Measurements from ENCODE around the gene XPO6.

XPO6 gene

DNA sequence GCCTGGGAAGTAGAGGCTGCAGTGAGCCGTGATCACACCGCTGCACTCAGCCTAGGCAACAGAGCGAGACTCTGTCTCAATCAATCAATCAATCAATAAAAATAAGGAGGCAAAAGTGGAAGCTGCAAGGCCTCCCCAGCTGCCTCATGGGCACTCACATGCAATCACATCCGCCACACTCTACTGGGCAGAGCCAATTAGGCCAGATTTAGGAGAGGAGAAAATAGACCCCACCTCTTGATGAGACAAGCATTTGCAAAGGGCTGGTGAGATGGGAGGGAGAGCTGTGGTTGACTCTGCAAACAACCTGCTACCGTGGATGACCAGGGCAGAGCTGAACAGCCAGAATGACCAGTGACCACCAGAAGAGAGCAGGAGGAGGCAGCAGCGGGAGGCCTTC is 133.5 kb downstream of the XPO6 start:
- DNase-seq (ENCODE audit: low spot score) = no peak
- in situ Hi-C loops (cut with MboI; ENCODE audit: low sequenced_read_pairs, unreplicated experiment) = no loop called here
- TF ChIP-seq, protein P1, sequence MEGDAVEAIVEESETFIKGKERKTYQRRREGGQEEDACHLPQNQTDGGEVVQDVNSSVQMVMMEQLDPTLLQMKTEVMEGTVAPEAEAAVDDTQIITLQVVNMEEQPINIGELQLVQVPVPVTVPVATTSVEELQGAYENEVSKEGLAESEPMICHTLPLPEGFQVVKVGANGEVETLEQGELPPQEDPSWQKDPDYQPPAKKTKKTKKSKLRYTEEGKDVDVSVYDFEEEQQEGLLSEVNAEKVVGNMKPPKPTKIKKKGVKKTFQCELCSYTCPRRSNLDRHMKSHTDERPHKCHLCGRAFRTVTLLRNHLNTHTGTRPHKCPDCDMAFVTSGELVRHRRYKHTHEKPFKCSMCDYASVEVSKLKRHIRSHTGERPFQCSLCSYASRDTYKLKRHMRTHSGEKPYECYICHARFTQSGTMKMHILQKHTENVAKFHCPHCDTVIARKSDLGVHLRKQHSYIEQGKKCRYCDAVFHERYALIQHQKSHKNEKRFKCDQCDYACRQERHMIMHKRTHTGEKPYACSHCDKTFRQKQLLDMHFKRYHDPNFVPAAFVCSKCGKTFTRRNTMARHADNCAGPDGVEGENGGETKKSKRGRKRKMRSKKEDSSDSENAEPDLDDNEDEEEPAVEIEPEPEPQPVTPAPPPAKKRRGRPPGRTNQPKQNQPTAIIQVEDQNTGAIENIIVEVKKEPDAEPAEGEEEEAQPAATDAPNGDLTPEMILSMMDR (IDR thresholded peaks at IDR 0.05; ENCODE audit: borderline replicate concordance, control extremely low read depth, extremely low read depth, insufficient read depth, missing control alignments) = no peak

DNA sequence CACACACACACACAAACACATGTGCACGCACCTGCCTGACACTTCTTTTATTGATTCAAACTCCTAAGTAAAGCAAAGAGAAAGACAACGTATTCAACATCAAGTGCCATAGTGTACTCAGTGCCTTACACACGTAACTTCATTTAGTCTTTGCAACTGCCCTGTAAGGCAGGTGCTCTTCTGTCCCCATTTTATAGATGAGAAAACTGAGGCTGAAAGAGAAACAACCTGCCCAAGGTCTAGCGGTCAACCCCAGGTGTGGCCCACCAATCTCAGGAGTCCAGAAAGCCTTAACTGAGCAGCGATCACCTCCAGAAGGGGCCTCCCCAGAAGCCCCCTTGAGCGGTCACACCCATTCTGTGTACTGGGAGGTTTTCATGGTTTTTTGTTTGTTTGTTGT is 137.9 kb downstream of the XPO6 start:
- TF ChIP-seq, protein P1 (IDR thresholded peaks at IDR 0.05; ENCODE audit: borderline replicate concordance, control extremely low read depth, extremely low read depth, insufficient read depth, missing control alignments) = no peak
- DNase-seq (ENCODE audit: low spot score) = no peak
- in situ Hi-C loops (cut with MboI; ENCODE audit: low sequenced_read_pairs, unreplicated experiment) = no loop called here

DNA sequence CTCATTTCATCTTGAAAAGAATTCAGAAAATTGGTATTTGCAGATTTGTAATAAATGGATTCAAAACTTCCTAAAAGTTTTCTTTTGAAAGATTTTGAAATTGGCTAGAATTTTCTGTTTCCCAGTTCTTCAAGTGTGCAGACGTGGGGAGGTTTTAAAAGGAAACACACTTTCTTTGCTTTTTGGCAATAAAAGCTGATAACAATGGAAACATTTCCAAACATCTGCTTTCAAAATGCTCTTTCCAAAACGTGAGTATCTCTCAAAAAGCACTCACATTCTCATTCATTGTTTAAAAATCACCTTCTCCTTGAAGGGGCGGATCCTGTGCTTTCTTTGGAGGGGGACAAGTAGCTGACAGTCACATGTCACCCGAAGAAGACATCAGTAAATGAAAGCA is 139.7 kb downstream of the XPO6 start:
- no peak for DNase-seq (ENCODE audit: low spot score)
- TF ChIP-seq, protein P1 (IDR thresholded peaks at IDR 0.05; ENCODE audit: borderline replicate concordance, control extremely low read depth, extremely low read depth, insufficient read depth, missing control alignments) = no peak
- in situ Hi-C loops (cut with MboI; ENCODE audit: low sequenced_read_pairs, unreplicated experiment) = no loop called here

DNA sequence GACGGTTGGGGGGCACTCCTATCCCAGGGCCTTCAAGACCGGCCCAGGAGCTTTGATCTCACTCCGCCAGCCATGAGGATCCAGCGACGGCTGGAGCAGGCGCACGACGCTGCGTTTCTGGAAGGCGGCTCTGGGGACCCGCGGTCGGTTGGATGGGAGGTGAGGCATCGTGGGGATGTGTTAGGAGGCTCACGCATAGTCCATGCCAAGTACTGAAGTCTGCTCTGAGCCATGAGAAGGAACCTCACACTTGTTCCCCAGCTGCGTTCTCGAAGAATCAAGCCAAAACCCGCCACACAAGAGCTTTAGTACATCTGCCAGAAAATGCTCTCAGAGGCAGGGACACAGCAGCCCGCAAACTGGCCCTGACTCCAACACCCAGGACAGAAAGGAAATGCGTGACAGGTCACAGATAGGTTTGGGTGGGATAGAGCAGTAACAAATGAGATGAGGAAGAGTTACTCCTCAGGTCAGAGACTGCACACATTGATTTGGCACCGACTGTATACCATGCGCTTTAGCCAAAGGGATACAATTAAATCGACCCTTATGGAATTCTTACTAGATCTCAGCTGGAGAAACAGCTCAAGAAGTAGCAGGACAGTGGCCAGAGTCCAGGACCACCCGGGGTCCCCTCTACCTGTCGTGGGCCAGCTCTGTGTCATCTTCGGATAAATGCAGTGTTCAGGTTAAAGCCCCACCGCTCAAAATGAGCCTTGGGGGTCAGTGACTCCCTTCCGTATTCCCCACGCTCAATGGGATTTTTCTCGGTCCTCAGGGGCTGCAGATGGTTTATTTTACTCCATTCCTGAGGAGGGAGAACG is 141.6 kb downstream of the XPO6 start:
- DNase-seq (ENCODE audit: low spot score) = no peak
- TF ChIP-seq, protein P1 (IDR thresholded peaks at IDR 0.05; ENCODE audit: borderline replicate concordance, control extremely low read depth, extremely low read depth, insufficient read depth, missing control alignments) = no peak
- in situ Hi-C loops (cut with MboI; ENCODE audit: low sequenced_read_pairs, unreplicated experiment) = no loop called here

DNA sequence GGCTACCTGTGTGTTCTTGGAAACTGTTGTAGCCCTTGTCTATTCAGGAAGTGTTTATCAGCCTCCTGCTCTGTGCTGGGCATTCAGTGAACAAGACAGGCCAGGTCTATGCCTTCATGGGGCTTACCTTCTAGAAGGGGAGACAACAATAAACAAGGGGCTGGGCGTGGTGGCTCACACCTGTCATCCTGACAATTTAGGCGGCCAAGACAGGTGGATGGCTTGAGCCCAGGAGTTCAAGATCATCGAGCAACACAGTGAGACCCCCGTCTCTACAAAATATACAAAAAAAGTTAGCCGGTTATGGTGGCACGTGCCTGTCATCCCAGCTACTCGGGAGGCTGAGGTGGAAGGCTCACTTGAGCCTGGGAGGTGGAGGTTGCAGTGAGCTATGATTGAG is 142.8 kb downstream of the XPO6 start:
- no peak for DNase-seq (ENCODE audit: low spot score)
- TF ChIP-seq, protein P1 (IDR thresholded peaks at IDR 0.05; ENCODE audit: borderline replicate concordance, control extremely low read depth, extremely low read depth, insufficient read depth, missing control alignments) = no peak
- in situ Hi-C loops (cut with MboI; ENCODE audit: low sequenced_read_pairs, unreplicated experiment) = no loop called here

DNA sequence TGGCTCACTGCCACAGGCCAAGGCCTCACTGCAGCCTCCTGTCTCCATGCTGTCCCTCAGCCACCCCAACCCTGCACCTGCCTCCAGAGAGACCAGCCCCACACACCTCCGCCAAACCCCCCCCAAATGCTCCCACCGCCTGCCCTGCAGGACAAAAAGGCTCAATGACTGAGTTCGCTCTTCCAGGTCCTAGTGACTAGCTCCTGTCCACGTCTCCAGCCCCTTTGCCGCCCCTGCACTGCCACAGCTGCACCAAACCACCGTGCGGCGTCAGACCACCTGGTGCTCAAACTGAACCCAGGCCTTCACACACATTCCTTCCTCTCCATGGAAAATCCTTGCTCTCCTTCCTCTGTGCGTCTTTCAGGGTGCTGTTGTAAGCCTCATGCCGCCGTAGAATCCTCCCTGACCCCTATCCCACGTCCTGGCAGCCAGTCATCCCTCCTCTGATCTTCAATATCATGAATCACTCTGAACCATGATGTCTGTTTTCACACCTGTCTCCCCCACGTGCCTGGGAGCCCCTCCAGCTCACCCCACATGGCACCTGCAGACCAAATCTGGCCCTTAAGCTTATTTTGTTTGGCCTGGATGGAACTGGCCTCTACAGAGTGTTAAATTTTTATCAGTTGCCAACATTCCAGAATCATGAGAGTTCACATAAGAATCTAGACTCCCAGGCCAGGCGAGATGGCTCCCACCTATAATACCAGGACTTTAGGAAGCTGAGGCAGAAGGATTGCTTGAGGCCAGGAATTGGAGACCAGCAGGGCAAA is 144.0 kb downstream of the XPO6 start:
- in situ Hi-C loops (cut with MboI; ENCODE audit: low sequenced_read_pairs, unreplicated experiment) = no loop called here
- TF ChIP-seq, protein P1 (IDR thresholded peaks at IDR 0.05; ENCODE audit: borderline replicate concordance, control extremely low read depth, extremely low read depth, insufficient read depth, missing control alignments) = no peak
- DNase-seq (ENCODE audit: low spot score) = no peak

Measured in GM13976 (cell line).